Stimulated activated CD4-positive, alpha-beta T cell treated with anti-CD3 and anti-CD28 coated beads, Interleukin-12 subunit alpha, Interleukin-12 subunit beta, amount 100 ng/mL, for 24 hours (primary cell): ENCODE measurements around the gene NSG2.

ENCODE experiments used
- DNase-seq, 2 experiments: peaks; one replicate each; pipeline ENCODE4 v3.0.0-alpha.2; 2020; ENCODE audit warnings: low read depth in 2 of 2

Gene NSG2

DNA sequence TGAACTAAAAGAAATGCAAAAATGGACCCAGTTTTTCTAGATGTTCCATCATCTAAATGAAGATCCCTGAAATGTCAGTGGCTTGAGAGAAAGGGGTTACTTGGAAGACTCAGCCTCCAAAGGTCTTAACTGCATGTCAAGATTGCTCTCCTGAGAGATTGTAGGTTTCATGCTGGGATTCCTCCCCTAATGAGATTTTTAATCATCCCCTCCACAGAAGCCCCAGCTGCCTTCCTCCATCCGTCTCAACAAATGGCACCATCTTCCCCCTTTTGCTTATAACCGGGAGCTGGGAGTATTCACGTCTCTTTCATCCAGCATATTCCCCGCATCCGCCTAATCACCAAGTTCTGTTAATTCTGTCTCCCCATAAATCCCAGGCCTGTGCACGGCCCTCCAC lies 104.5 kb downstream of the NSG2 start:
- DNase-seq, result no peak

DNA sequence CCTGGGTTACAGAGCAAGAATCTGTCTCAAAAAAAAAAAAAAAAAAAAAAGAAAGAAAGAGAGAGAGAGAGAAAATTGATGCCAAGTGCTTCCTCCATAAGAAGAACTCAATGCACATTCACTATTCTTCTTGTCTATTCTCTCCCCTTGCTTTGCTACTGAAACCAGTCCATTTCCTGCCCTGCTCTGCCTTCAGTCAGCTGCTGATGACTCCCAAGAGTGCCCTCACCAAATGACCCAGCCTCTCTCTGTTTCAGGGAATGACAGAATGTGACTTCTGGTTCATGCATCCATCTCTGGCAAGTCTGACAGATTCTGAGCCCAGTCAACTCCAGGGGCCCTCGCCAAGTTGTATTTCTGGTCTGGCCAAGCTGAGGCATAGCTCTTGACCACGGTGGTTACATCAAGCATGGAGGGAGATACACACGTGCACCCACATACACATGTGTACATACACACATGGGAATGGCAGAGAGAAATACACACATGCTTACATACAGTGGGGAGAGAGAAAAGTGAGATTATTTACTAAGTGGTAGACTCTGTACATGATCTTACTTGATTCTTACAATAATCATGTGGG lies 106.2 kb downstream of the NSG2 start:
- DNase-seq, result no peak

DNA sequence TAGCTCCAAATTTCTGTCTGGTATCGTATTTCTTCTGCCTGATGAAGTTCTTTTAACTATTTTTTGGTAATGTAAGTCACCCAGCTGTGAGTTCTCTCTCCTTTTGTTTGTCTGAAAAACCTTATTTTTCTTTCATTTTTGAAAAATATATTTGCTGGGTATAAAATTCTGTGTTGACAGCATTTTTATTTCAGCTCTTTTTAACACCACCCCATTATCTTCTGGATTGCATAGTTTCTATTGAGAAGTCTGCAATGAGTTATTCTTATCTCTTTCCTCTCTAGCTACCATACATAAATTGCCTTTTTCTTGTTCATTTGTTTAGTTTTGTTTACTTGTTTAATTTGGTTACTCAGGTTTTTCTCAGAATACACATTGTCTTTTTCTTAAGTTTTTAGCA lies 109.1 kb downstream of the NSG2 start:
- DNase-seq, result no peak

DNA sequence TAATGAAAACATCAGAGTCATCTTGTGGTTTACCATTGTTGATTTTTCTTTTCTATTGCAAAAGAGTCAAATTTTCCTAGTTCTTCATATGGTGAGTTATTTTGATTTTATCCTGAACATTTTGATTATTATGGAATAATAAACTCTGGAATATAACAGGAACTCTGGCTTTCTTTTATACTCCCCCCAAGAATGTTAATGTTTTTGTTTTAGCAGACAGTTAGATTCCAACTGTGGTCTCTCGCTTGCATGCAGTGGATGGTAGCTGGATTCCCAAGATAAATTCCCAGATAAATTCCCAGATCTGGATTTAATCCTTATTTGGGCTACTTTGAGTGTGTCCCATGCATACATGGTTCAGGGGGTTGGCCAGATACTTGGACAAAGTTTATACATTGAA lies 109.8 kb downstream of the NSG2 start:
- DNase-seq, result no peak

DNA sequence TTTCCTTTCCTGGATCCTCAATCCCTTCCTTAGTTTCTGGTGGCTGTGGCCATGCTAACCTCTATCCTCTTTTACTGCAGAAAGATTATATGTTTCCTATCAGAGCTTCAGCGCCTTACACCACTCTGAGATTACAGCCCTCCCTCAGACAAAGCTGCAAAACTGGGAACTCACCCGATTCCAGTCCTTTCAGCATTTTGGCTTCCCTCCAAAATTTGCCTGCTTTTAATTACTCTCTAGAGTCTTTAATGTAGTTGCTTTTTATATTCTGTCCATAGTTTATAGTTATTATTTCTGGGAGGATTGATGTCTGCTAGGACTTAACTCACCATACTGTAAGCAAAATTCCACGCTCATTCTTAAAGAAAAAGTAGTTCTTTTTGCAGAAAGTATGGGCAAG lies 110.2 kb downstream of the NSG2 start:
- DNase-seq, result no peak

DNA sequence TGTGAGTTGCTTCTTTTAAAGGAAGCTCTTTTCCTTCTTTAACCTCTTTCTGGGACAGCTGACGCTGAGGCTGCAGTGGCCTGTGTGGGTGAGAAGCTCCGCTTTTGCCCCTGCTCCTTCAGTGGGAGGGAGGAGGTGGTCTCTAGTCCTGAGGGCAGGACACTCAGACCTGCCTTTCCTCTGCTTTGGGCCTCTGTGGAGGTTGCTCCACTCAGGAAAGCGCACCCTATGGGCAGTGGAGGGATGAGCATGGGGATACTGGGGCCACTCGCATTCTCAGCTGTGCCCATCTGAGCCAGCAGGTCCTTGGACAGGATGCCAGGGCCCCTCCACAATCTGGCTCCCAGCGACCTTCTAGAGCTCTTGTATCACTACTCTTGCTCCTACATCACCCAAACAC lies 111.5 kb downstream of the NSG2 start:
- DNase-seq, result no peak
